Effector memory CD4-positive, alpha-beta T cell (primary cell): ENCODE measurements around the gene CAMK2G.

ENCODE experiments used
- DNase-seq, 3 donors: peaks; one replicate each; pipeline ENCODE4 v3.0.0-alpha.2; 2020
- H3K27ac ChIP-seq: 2 replicates; pipeline ENCODE4 v1.7.0; 2013; ENCODE audit warnings: mild to moderate bottlenecking, low read length, moderate library complexity; ENCODE audit not compliant: insufficient read depth, poor library complexity, severe bottlenecking
- H3K27me3 ChIP-seq: replicated peaks from 2 replicates; pipeline ENCODE4 v1.7.0; 2013; ENCODE audit warnings: mild to moderate bottlenecking, low read length; ENCODE audit not compliant: insufficient read depth, control insufficient read depth, poor library complexity, severe bottlenecking
- H3K36me3 ChIP-seq: 2 replicates; pipeline ENCODE4 v1.7.0; 2013; ENCODE audit warnings: mild to moderate bottlenecking, low read length, moderate library complexity; ENCODE audit not compliant: control insufficient read depth, insufficient read depth
- H3K4me1 ChIP-seq: 2 replicates; pipeline ENCODE4 v1.7.0; 2013; ENCODE audit warnings: low read length, mild to moderate bottlenecking; ENCODE audit not compliant: control insufficient read depth, insufficient read depth, poor library complexity, severe bottlenecking
- H3K4me3 ChIP-seq: 2 replicates; pipeline ENCODE4 v1.7.0; 2013; ENCODE audit warnings: low read length, low read depth, mild to moderate bottlenecking; ENCODE audit not compliant: insufficient read depth, poor library complexity, severe bottlenecking
- H3K9me3 ChIP-seq: 2 replicates; pipeline ENCODE4 v1.7.0; 2013; ENCODE audit warnings: mild to moderate bottlenecking, low read length, moderate library complexity; ENCODE audit not compliant: control insufficient read depth

Gene CAMK2G

DNA sequence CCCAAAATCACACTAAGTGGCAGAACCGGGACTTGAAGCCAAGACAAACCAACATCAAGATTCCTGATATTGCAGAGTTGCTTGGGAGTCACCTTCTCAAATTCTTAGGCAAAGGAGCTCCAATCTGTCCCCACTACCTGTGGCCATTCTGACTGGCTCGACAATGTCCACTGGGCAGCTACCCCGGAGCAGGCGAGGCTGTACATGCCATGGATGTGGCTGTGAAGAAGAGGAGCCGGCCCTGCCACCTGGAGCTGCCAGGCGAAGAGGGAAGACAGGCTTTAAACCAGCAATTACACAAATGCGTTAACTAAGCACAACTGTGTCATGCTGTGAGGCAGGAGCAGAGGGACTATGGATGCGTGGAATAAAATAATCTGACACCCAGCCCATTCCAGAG lies 18.1 kb downstream of the CAMK2G start:
- no peak for DNase-seq
- peaks cover 51% of the 10 kb centered on the region for H3K36me3 ChIP-seq
- no peak overlapping the region for H3K4me3 ChIP-seq
- H3K9me3 ChIP-seq: no peaks in the 10 kb centered on the region
- peaks cover 30% of the 10 kb centered on the region for H3K4me1 ChIP-seq
- H3K27ac ChIP-seq: no peak overlapping the region
- H3K27me3 ChIP-seq: no peaks in the 10 kb centered on the region

DNA sequence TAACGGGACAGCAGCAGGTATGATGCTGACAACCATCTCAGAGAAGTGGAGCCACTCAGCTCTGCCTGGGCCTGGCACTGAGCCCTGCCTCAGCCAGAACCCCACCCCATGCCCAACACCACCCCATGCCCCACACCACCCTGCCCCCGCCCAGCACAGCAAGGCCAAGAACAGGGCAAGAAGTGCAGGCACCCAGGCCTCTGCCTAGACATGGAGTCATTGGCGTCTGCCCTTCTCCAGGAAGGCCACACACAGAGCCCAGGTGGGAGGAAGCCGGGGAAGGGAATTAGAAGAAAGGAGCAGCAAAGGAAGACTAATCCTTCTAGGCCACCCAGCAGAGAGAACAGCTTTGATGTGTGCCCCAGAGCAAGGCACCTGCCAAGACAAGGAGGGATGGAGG lies 18.9 kb downstream of the CAMK2G start:
- H3K4me3 ChIP-seq: no peak overlapping the region
- peaks cover 29% of the 10 kb centered on the region for H3K4me1 ChIP-seq
- no peak for DNase-seq
- H3K27ac ChIP-seq: no peak overlapping the region
- no peaks in the 10 kb centered on the region for H3K9me3 ChIP-seq
- no peaks in the 10 kb centered on the region for H3K27me3 ChIP-seq
- H3K36me3 ChIP-seq: peaks cover 56% of the 10 kb centered on the region

GRCh38 chr10:73854310-73854709 lies 20.0 kb downstream of the CAMK2G start:
- no peaks in the 10 kb centered on the region for H3K9me3 ChIP-seq
- H3K36me3 ChIP-seq: peaks cover 54% of the 10 kb centered on the region
- H3K4me1 ChIP-seq: peaks cover 22% of the 10 kb centered on the region
- no peak overlapping the region for H3K27ac ChIP-seq
- DNase-seq: no peak
- H3K27me3 ChIP-seq: no peaks in the 10 kb centered on the region
- no peak overlapping the region for H3K4me3 ChIP-seq

DNA sequence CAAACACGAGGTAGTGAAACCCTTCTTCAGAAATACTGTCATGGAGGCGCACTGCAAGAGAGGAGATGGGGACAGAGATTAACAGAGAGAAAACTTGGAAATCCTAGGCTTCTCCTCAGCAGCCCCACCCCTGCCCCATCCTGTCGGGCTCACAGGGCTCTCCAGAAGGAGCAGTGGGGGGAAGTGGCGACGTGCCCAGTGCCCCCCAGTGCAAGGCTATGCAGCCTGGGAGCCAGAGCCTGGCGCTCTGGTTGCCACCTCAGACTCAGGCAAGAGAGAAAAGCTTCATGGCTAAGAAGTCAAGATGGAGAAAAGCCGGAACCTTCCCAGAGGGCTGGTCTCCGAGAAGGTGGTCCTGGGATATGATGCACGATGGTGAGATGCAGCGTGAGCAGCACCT lies 21.2 kb downstream of the CAMK2G start:
- Histone ChIP-seq H3K9me3 (no peaks in the 10 kb centered on the region), H3K27me3 (no peaks in the 10 kb centered on the region), H3K27ac (no peak overlapping the region), H3K36me3 (peaks cover 62% of the 10 kb centered on the region), H3K4me3 (no peak overlapping the region), H3K4me1 (peaks cover 15% of the 10 kb centered on the region)
- DNase-seq: no peak

DNA sequence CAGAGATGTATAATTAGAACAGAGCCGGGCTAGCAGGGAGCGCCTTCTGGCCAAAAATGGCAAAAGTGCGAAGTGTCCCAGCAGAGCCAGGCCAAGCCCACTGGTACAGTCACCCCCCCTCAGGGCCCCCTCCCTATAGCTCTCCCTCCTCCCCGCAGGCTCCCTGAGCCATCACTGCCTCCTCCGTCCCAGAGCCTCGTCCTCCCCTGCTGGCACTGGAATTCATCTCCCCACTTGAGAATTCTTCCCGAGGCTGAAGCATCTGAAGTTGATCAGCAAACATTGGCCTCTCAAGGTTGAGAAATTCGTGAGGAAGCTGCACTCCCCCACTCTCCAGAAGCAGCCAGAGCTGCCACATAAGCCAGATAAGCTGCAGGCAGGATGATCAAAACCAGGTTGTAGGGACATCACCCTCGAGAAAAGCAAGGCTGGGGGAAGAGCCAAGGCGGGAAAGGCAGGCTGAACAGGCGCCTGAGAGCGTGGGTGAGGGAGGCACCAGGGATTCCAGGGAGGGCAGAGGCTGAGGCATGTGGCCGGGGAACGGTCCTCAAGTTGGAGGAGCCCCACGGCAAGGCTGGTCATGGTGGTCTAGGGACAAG lies 23.4 kb downstream of the CAMK2G start:
- Histone ChIP-seq H3K9me3 (no peaks in the 10 kb centered on the region), H3K4me3 (no peak overlapping the region), H3K4me1 (peaks cover 9% of the 10 kb centered on the region), H3K36me3 (peaks cover 77% of the 10 kb centered on the region), H3K27ac (no peak overlapping the region), H3K27me3 (no peaks in the 10 kb centered on the region)
- DNase-seq: no peak

DNA sequence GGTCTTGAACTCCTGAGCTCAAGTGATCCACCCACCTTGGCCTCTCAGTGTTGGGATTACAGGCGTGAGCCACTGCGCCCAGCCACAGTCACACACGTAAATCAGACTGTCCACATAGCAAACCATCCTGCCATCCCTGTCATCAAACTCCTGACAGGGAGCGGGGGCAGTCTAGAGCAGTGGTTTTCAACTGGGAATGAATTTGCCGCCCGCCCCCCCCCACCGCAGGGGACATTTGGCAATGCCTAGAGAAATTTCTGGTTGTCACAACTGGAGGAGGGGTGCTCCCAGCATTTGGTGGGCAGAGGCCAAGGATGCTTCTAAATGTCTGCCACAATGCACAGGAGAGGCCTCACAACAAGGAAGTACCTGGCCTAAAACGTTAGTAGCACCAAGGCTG lies 24.1 kb downstream of the CAMK2G start:
- Histone ChIP-seq H3K27me3 (no peaks in the 10 kb centered on the region), H3K9me3 (no peaks in the 10 kb centered on the region), H3K4me3 (no peak overlapping the region), H3K27ac (no peak overlapping the region), H3K36me3 (peaks cover 74% of the 10 kb centered on the region), H3K4me1 (peaks cover 9% of the 10 kb centered on the region)
- no peak for DNase-seq

DNA sequence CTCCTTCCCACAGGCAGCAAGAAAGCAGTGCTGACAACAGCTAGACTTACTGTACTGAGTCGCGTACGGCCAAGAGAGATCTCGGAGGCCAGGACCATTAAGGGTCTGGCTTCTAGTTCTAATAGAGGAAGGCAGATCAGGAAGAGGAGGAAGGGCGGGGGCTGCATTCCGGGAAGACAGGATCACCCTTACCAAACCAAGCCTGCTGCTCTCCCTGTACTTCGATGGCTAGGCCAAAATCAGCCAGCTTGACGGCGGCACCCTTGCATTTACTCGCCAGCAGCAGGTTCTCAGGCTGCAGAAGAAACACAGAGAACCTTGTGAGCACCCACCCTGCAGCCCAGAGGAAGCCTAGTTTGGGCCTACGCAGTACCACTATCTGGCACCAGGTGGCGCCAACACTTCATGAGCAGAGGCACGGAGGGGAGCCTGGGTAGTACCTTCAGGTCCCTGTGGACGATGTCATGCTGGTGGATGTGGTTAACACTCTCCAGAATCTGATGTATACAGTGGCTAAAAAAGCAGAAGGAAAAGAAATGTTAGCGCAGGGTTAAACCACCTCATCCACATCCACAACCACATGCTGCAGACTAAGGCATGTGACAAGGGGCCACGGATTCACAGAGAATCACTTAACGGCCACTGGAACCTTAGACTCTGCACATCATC lies 25.4 kb downstream of the CAMK2G start:
- Histone ChIP-seq H3K27ac (peak overlapping the region; percentile 52), H3K4me3 (no peak overlapping the region), H3K27me3 (no peaks in the 10 kb centered on the region), H3K9me3 (no peaks in the 10 kb centered on the region), H3K36me3 (peaks cover 79% of the 10 kb centered on the region), H3K4me1 (peaks cover 9% of the 10 kb centered on the region)
- peak; percentile 77 to 85 (median 84) for DNase-seq

- peaks cover 78% of the 10 kb centered on the region for H3K36me3 ChIP-seq
- H3K27ac ChIP-seq: no peak overlapping the region
- H3K9me3 ChIP-seq: no peaks in the 10 kb centered on the region
- no peak for DNase-seq
- H3K27me3 ChIP-seq: no peaks in the 10 kb centered on the region
- peaks cover 9% of the 10 kb centered on the region for H3K4me1 ChIP-seq
- H3K4me3 ChIP-seq: no peak overlapping the region
Measured at GRCh38 chr10:73847031-73847430, 27.3 kb downstream of the CAMK2G start.

- Histone ChIP-seq H3K27ac (no peak overlapping the region), H3K27me3 (no peaks in the 10 kb centered on the region), H3K36me3 (peaks cover 92% of the 10 kb centered on the region), H3K9me3 (no peaks in the 10 kb centered on the region), H3K4me3 (no peak overlapping the region), H3K4me1 (no peaks in the 10 kb centered on the region)
- no peak for DNase-seq
Measured at GRCh38 chr10:73843261-73843660, 31.1 kb downstream of the CAMK2G start.

DNA sequence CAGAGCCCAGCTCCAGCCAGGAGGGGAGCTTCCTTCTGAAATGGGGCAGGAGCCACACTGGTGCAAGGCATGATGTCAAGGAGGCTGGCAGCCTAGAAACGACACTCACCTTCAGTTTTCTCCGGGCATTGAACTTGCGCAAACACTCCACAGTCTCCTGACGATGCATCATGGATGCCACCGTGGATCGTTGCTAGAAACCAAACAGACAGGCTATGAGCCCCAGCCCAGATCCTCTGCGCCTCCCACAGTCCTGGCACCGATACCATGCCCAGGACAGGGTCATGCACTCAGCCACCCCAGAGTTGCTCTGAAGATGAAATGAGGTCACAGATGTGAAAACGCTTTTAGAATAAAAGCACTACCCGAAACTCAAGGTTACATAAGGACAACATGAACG lies 32.0 kb downstream of the CAMK2G start:
- H3K9me3 ChIP-seq: no peaks in the 10 kb centered on the region
- no peak overlapping the region for H3K27ac ChIP-seq
- no peak for DNase-seq
- no peak overlapping the region for H3K4me3 ChIP-seq
- peaks cover 91% of the 10 kb centered on the region for H3K36me3 ChIP-seq
- no peaks in the 10 kb centered on the region for H3K27me3 ChIP-seq
- no peaks in the 10 kb centered on the region for H3K4me1 ChIP-seq
